WTC11 (cell line): Measurements from ENCODE around the gene KCND2. TPM values are rescaled to one million over a fixed set of nuclear protein-coding genes. Genes with fewer than 3 reads are reported as not detected.

Experiments
- ATAC-seq: fragments of 200-7000 bp; cut with Tn5 transposase; 2 replicates; pipeline ENCODE4 v1.10.0; 2021; ENCODE audit warnings: mild to moderate bottlenecking, moderate library complexity
- CTCF ChIA-PET: fragments of 300-600 bp; sonication (Branson Sonifier 250); formaldehyde crosslinking; loops from one replicate; lab custom pipeline; 2021; ENCODE audit warnings: antibody characterized with exemption; lab: Charles Lee
- POLR2A ChIA-PET: fragments of 350-600 bp; sonication (Branson Sonifier 250); formaldehyde crosslinking; loops from one replicate; lab custom pipeline; 2021; ENCODE audit warnings: antibody characterized with exemption; lab: Charles Lee
- DNase-seq: peaks from one replicate; pipeline ENCODE4 v3.0.0; 2021; ENCODE audit warnings: low spot score
- H3K27ac Mint-ChIP-seq: 2 replicates; pipeline ENCODE4 v1.8.0; 2021; ENCODE audit warnings: mixed read lengths
- H3K27me3 Mint-ChIP-seq: 2 replicates; pipeline ENCODE4 v1.8.0; 2021; ENCODE audit warnings: low read depth, mild to moderate bottlenecking, moderate library complexity, mixed read lengths
- H3K36me3 Mint-ChIP-seq: 2 replicates; pipeline ENCODE4 v1.8.0; 2021; ENCODE audit warnings: mixed read lengths
- H3K4me1 Mint-ChIP-seq: 2 replicates; pipeline ENCODE4 v1.8.0; 2022; ENCODE audit warnings: mixed read lengths
- H3K4me3 Mint-ChIP-seq: 2 replicates; pipeline ENCODE4 v1.8.0; 2021; ENCODE audit warnings: mild to moderate bottlenecking, moderate library complexity, mixed read lengths
- H3K9me3 Mint-ChIP-seq: 2 replicates; pipeline ENCODE4 v1.8.0; 2021; ENCODE audit warnings: mixed read lengths
- AR ChIP-seq: fragments of 250-450 bp; sonication (Bioruptor Pico); IDR thresholded peaks from 2 replicates; pipeline ENCODE4 v1.9.0; 2021; ENCODE audit warnings: mild to moderate bottlenecking
- ARID4B ChIP-seq: sonication (generic); formaldehyde crosslinking; IDR thresholded peaks from 2 replicates; pipeline ENCODE4 v1.8.0; 2023; ENCODE audit warnings: missing genetic modification reagents, mild to moderate bottlenecking, borderline replicate concordance
- ATF6 ChIP-seq: sonication (generic); formaldehyde crosslinking; IDR thresholded peaks from 2 replicates; pipeline ENCODE4 v1.8.1; 2023; ENCODE audit warnings: mild to moderate bottlenecking, missing genetic modification reagents
- CDX4 ChIP-seq: fragments of 250-450 bp; sonication (Bioruptor Pico); IDR thresholded peaks from 2 replicates; pipeline ENCODE4 v1.9.0; 2021; ENCODE audit warnings: moderate library complexity, mild to moderate bottlenecking, inconsistent platforms, borderline replicate concordance
- CTCF ChIP-seq: fragments of 200-600 bp; IDR thresholded peaks from 2 replicates; pipeline ENCODE4 v1.8.0; 2022; ENCODE audit warnings: antibody characterized with exemption
- E2F5 ChIP-seq: sonication (generic); formaldehyde crosslinking; IDR thresholded peaks from 2 replicates; pipeline ENCODE4 v1.8.1; 2022; ENCODE audit warnings: mild to moderate bottlenecking, moderate library complexity, missing genetic modification reagents
- ERG ChIP-seq: fragments of 250-450 bp; sonication (Bioruptor Pico); IDR thresholded peaks from 2 replicates; pipeline ENCODE4 v1.8.0; 2021; ENCODE audit warnings: mild to moderate bottlenecking
- NR2C2 ChIP-seq: sonication (generic); formaldehyde crosslinking; IDR thresholded peaks from 2 replicates; pipeline ENCODE4 v1.8.0; 2022; ENCODE audit warnings: mild to moderate bottlenecking, missing genetic modification reagents
- PRRX2 ChIP-seq: fragments of 250-450 bp; sonication (Bioruptor Pico); IDR thresholded peaks from 2 replicates; pipeline ENCODE4 v1.8.0; 2021; ENCODE audit warnings: mild to moderate bottlenecking
- RORB ChIP-seq: fragments of 250-450 bp; sonication (Bioruptor Pico); IDR thresholded peaks from 2 replicates; pipeline ENCODE4 v1.9.0; 2021; ENCODE audit warnings: mild to moderate bottlenecking
- TP53 ChIP-seq: sonication (generic); formaldehyde crosslinking; IDR thresholded peaks from 2 replicates; pipeline ENCODE4 v1.8.1; 2023; ENCODE audit warnings: mild to moderate bottlenecking, missing genetic modification reagents
- USF2 ChIP-seq: sonication (generic); formaldehyde crosslinking; IDR thresholded peaks from 2 replicates; pipeline ENCODE4 v1.8.1; 2023; ENCODE audit warnings: mild to moderate bottlenecking, missing genetic modification reagents, moderate library complexity
- ZBTB21 ChIP-seq: sonication (generic); formaldehyde crosslinking; IDR thresholded peaks from 2 replicates; pipeline ENCODE4 v1.8.1; 2023; ENCODE audit warnings: mild to moderate bottlenecking, missing genetic modification reagents, borderline replicate concordance
- ZNF138 ChIP-seq: sonication (generic); formaldehyde crosslinking; conservative IDR thresholded peaks from 2 replicates; pipeline ENCODE4 v1.8.1; 2022; ENCODE audit warnings: mild to moderate bottlenecking, moderate library complexity, missing genetic modification reagents
- ZNF396 ChIP-seq: fragments of 250-450 bp; sonication (Bioruptor Pico); IDR thresholded peaks from 2 replicates; pipeline ENCODE4 v1.8.0; 2021; ENCODE audit warnings: mild to moderate bottlenecking, moderate library complexity, borderline replicate concordance
- total RNA-seq: library from RNA; stranded (reverse); gene quantifications from 3 replicates; pipeline ENCODE4 v1.2.3, GENCODE V29; 2021

KCND2 gene
- total RNA-seq, 1 experiment from 2014 or later, result 4.6 TPM

- ChIA-PET POLR2A (no interaction called here), CTCF (no interaction called here)
- ATAC-seq (no peak), DNase-seq (no peak)
- Mint-ChIP-seq H3K9me3 (peaks cover 7% of the 10 kb centered on the region), H3K4me1 (peaks cover 8% of the 10 kb centered on the region), H3K36me3 (no peaks in the 10 kb centered on the region), H3K27ac (no peak overlapping the region), H3K27me3 (no peaks in the 10 kb centered on the region), H3K4me3 (no peak overlapping the region)
- TF ChIP-seq ZNF396 (CRISPR knock-in tag), result no peak
- TF ChIP-seq ATF6 (CRISPR knock-in tag), result no peak
- TF ChIP-seq ZNF138, result no peak
- TF ChIP-seq PRRX2 (CRISPR knock-in tag), result no peak
- TF ChIP-seq TP53 (CRISPR knock-in tag), result no peak
Measured at GRCh38 chr7:120468611-120469010, 195.6 kb downstream of the KCND2 start.

- H3K27ac Mint-ChIP-seq, result no peak overlapping the region; the same call in 1 of the 2 replicates
- no peaks in the 10 kb centered on the region for H3K36me3 Mint-ChIP-seq
- H3K4me1 Mint-ChIP-seq, result peaks cover 19% of the 10 kb centered on the region
- no peak for ATAC-seq
- H3K27me3 Mint-ChIP-seq, result no peaks in the 10 kb centered on the region
- TF ChIP-seq E2F5 (CRISPR knock-in tag) (no peak), ZNF396 (CRISPR knock-in tag) (no peak), ERG (CRISPR knock-in tag) (no peak), USF2 (CRISPR knock-in tag) (no peak)
- no peaks in the 10 kb centered on the region for H3K9me3 Mint-ChIP-seq
- no peak for DNase-seq
- CTCF ChIA-PET, result no interaction called here
- POLR2A ChIA-PET, result no interaction called here
- no peak overlapping the region for H3K4me3 Mint-ChIP-seq
Measured at GRCh38 chr7:120472892-120473291, 199.9 kb downstream of the KCND2 start.

- no peak overlapping the region for H3K4me3 Mint-ChIP-seq
- H3K27me3 Mint-ChIP-seq, result no peaks in the 10 kb centered on the region
- ChIA-PET CTCF (no interaction called here), POLR2A (no interaction called here)
- H3K4me1 Mint-ChIP-seq, result peaks cover 22% of the 10 kb centered on the region
- H3K9me3 Mint-ChIP-seq, result no peaks in the 10 kb centered on the region
- H3K36me3 Mint-ChIP-seq, result no peaks in the 10 kb centered on the region
- ATAC-seq (no peak), DNase-seq (no peak)
- H3K27ac Mint-ChIP-seq, result no peak overlapping the region
- TF ChIP-seq RORB (no peak), NR2C2 (CRISPR knock-in tag) (no peak), AR (no peak), ARID4B (CRISPR knock-in tag) (no peak), CDX4 (CRISPR knock-in tag) (no peak), ZBTB21 (CRISPR knock-in tag) (no peak), CTCF (no peak)
Measured at GRCh38 chr7:120473352-120473751, 200.4 kb downstream of the KCND2 start.
